Gastroesophageal sphincter (tissue), 4 donors: Measurements from ENCODE around the gene NAALADL2. TPM values are rescaled to one million over a fixed set of nuclear protein-coding genes. Genes with fewer than 3 reads are reported as not detected.
"Not testable (repeated sequence)": the region's sequence is repeated elsewhere in the genome, so short reads cannot be mapped to it uniquely, and the experiment has no call there.

Experiments used
- ATAC-seq: fragments of 150-250 bp; one replicate; pipeline ENCODE4 v1.9.1; 2016; ENCODE audit warnings: mild to moderate bottlenecking, moderate library complexity
- H3K27ac ChIP-seq, 4 donors: fragments of 200-600 bp; sonication (generic) in 3 of 4; 1 replicate in 3 of 4; 2 replicates in 1 of 4; pipeline ENCODE4 v1.5.1; 2016 to 2019
- H3K27me3 ChIP-seq: fragments of 200-600 bp; sonication (generic); one replicate; pipeline ENCODE4 v1.5.1; 2019
- H3K36me3 ChIP-seq, 2 donors: fragments of 200-600 bp; sonication (generic); one replicate each; pipeline ENCODE4 v1.5.1; 2019; ENCODE audit warnings: control low read depth in 1 of 2
- H3K4me1 ChIP-seq, 3 donors: fragments of 200-600 bp; sonication (generic); 1 replicate in 2 of 3; 2 replicates in 1 of 3; pipeline ENCODE4 v1.5.1; 2016 to 2019; ENCODE audit warnings: control low read depth in 2 of 3
- H3K4me3 ChIP-seq, 2 donors: fragments of 200-600 bp; sonication (generic); one replicate each; pipeline ENCODE4 v1.5.1; 2019; ENCODE audit warnings: mild to moderate bottlenecking in 1 of 2, moderate library complexity in 1 of 2
- H3K9me3 ChIP-seq, 3 donors: fragments of 200-600 bp; sonication (generic); one replicate each; pipeline ENCODE4 v1.5.1; 2017 to 2019; ENCODE audit warnings: control low read depth in 2 of 3
- CTCF ChIP-seq, 4 experiments: fragments of 200-600 bp in 2 of 4; fragments of 450-650 bp in 2 of 4; sonication (generic) in 1 of 4; IDR thresholded peaks; one replicate each; pipeline ENCODE4 v1.5.1; 2017 to 2019; ENCODE audit warnings: antibody characterized with exemption in 4 of 4, mild to moderate bottlenecking in 2 of 4, moderate library complexity in 2 of 4
- EP300 ChIP-seq: sonication (generic); formaldehyde crosslinking; IDR thresholded peaks from one replicate; pipeline ENCODE4 v1.6.1; 2017; ENCODE audit warnings: antibody characterized with exemption, mild to moderate bottlenecking
- POLR2A ChIP-seq, 2 donors: fragments of 450-650 bp; IDR thresholded peaks; one replicate each; pipeline ENCODE4 v1.6.1; 2017; ENCODE audit warnings: antibody characterized with exemption in 2 of 2, mild to moderate bottlenecking in 2 of 2, moderate library complexity in 1 of 2
- POLR2AphosphoS5 ChIP-seq: sonication (generic); formaldehyde crosslinking; IDR thresholded peaks from one replicate; pipeline ENCODE4 v1.6.1; 2017; ENCODE audit warnings: antibody characterized with exemption
- WGBS, 2 donors: methylation state at CpG; one replicate each; pipeline ENCODE4 v1.1.5; 2018; ENCODE audit warnings: low coverage in 1 of 2; 5-methylcytosine and 5-hydroxymethylcytosine counted together
- total RNA-seq, 4 donors: library from RNA; depleted of rRNA; stranded (reverse); fragments of >200 nt; gene quantifications; one replicate each; pipeline ENCODE4 v1.1.0, GENCODE V29; 2016

The NAALADL2 gene
- total RNA-seq, 4 donors from 2014 or later, result 3.1 to 7.4 (median 6.2) TPM

DNA sequence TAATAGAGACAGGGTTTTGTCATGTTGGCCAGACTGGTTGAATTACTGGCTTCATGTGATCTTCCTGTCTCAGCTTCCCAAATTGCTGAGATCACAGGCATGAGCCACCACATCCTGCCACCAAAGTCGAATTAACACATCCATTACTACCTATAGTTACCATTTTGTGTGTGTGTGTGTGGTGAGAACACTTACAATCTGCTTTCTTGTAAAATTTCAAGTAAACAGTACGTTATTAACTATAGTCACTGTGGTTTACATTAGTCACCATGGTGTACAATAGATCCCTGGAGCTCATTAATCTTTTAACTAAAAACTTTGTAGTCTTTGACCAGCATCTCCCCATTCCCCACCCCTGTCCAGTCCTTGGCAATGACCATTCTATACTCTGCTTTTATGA is 270.0 kb downstream of the NAALADL2 start:
- Histone ChIP-seq H3K9me3 (peaks cover 0 to 4% (median 0%) of the 10 kb centered on the region in 3 donors), H3K27ac (no peak overlapping the region), H3K4me3 (no peak overlapping the region), H3K36me3 (no peaks in the 10 kb centered on the region), H3K27me3 (no peaks in the 10 kb centered on the region), H3K4me1 (no peaks in the 10 kb centered on the region)
- TF ChIP-seq CTCF (IDR thresholded peaks at IDR 0.05), result no peak
- TF ChIP-seq POLR2AphosphoS5, result no peak
- no peak for TF ChIP-seq POLR2A (IDR thresholded peaks at IDR 0.05)
- no peak for TF ChIP-seq EP300
- no peak for ATAC-seq
- 77 to 100% methylated on average over 1 to 2 of the region's 2 CpGs for WGBS, 2 donors

DNA sequence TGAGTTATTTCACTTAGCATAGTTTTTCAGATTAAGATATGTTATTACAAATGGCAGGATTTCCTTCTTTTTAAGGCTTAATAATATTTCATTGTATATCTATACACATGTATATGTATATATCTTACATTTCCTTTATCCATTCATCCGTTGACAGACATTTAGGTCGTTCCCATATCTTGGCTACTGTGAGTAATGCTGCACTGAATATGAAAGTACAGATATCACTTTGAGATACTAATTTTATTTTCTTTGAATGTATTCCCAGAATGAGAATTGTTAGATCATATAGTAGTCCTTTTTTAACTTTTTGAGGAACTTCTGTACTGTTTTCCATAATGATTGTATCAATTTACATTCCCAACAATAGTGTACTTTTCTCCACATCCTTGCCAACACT is 270.4 kb downstream of the NAALADL2 start:
- no peak overlapping the region for H3K27ac ChIP-seq
- TF ChIP-seq CTCF (IDR thresholded peaks at IDR 0.05) (no peak), EP300 (no peak), POLR2A (IDR thresholded peaks at IDR 0.05) (no peak), POLR2AphosphoS5 (no peak)
- H3K9me3 ChIP-seq, result no peaks in the 10 kb centered on the region
- WGBS, 2 donors, result 61 to 67% methylated on average over 1 to 2 of the region's 2 CpGs
- no peaks in the 10 kb centered on the region for H3K36me3 ChIP-seq
- H3K4me1 ChIP-seq, result no peaks in the 10 kb centered on the region
- H3K4me3 ChIP-seq, result no peak overlapping the region
- ATAC-seq, result no peak
- H3K27me3 ChIP-seq, result no peaks in the 10 kb centered on the region

- not testable (repeated sequence) for ATAC-seq, H3K36me3 ChIP-seq, H3K27me3 ChIP-seq, H3K9me3 ChIP-seq, H3K27ac ChIP-seq, H3K4me3 ChIP-seq, H3K4me1 ChIP-seq
- WGBS, 2 donors, result no CpG with 5 or more reads among the region's 28 CpGs
Observed at GRCh38 chr3:175131866-175132265, 272.7 kb downstream of the NAALADL2 start.

- not testable (repeated sequence) for H3K36me3 ChIP-seq, H3K4me1 ChIP-seq, ATAC-seq, H3K4me3 ChIP-seq, H3K27me3 ChIP-seq, H3K9me3 ChIP-seq, H3K27ac ChIP-seq
- no CpG with 5 or more reads among the region's 28 CpGs for WGBS, 2 donors
Observed at GRCh38 chr3:175132706-175133105, 273.6 kb downstream of the NAALADL2 start.

DNA sequence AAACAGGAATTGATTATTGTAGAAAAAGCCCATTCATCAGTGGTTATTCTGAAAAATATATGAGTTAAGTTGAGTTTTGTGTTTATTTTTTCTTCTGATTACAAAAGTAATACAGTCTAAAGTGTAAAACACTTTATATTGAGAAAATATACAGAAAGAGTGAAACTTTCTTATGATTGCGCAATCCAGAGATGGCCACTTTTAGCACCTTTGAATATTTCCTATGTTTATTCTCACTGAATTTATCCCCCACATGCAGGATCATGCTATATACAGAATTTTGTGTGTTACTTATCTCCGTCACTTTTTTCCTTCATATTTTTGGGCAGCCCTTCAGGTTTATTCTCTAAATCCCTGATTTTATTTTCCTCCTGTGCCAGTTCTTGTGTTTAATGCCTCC is 285.2 kb downstream of the NAALADL2 start:
- Histone ChIP-seq H3K27ac (no peak overlapping the region), H3K27me3 (no peaks in the 10 kb centered on the region), H3K4me1 (no peaks in the 10 kb centered on the region), H3K4me3 (no peak overlapping the region), H3K9me3 (no peaks in the 10 kb centered on the region), H3K36me3 (no peaks in the 10 kb centered on the region)
- 89 to 100% methylated on average over 2 of the region's 2 CpGs for WGBS, 2 donors
- TF ChIP-seq EP300 (no peak), POLR2A (IDR thresholded peaks at IDR 0.05) (no peak), CTCF (IDR thresholded peaks at IDR 0.05) (no peak), POLR2AphosphoS5 (no peak)
- ATAC-seq, result no peak

DNA sequence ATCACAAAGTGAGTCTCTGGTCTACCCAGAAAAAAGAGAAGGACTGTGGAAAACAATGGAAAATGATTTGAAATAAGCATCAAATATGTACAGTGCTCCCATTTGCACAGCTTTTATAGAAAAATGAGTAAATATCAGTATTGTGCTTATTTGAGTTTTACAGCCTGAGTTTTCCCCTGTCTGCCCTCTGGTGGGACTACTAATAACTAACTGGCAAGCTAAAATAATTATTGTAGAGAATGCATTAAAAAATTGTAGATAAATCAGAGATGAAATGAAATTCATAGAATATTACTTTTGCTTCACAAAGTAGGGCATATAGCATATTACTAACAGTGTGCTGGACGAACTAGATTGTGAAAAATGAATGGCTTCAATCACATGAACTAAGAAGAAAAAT is 287.1 kb downstream of the NAALADL2 start:
- H3K36me3 ChIP-seq, result no peaks in the 10 kb centered on the region
- ATAC-seq, result no peak
- no peak overlapping the region for H3K27ac ChIP-seq
- H3K9me3 ChIP-seq, result no peaks in the 10 kb centered on the region
- no peak overlapping the region for H3K4me3 ChIP-seq
- no peaks in the 10 kb centered on the region for H3K27me3 ChIP-seq
- TF ChIP-seq CTCF (IDR thresholded peaks at IDR 0.05) (no peak), EP300 (no peak)
- 65 to 75% methylated on average over 1 of the region's 1 CpG for WGBS, 2 donors
- H3K4me1 ChIP-seq, result no peaks in the 10 kb centered on the region
